Hematopoietic multipotent progenitor cell (in vitro differentiated cells): Measurements from ENCODE around the gene POLE2. TPM values are rescaled to one million over a fixed set of nuclear protein-coding genes. Genes with fewer than 3 reads are reported as not detected.
"Not testable (repeated sequence)": the region's sequence is repeated elsewhere in the genome, so short reads cannot be mapped to it uniquely, and the experiment has no call there.

Experiments used
- DNase-seq, 3 donors: peaks; one replicate each; pipeline ENCODE4 v3.0.0-alpha.2; 2011 to 2015; ENCODE audit warnings: low read depth in 2 of 3, low spot score in 2 of 3
- total RNA-seq: library from RNA; depleted of rRNA; stranded (reverse); fragments of >200 nt; gene quantifications from one replicate; pipeline ENCODE4 v1.2.3, GENCODE V29; 2012

Gene POLE2
- total RNA-seq = 11.3 TPM

- peak; percentile 40 to 78 (median 76) for DNase-seq
Measured at GRCh38 chr14:49687942-49688700, at the start of gene POLE2. Gene POLE2 (minus strand): TSS chr14:49688214. CDS start chr14:49688203, 11 bp downstream.

GRCh38 chr14:49735669-49736068 is 47.7 kb upstream of the POLE2 start:
- DNase-seq = not testable (repeated sequence)

GRCh38 chr14:49733836-49734235 is 45.8 kb upstream of the POLE2 start:
- peak in 1 of 3 donors; percentile 55 for DNase-seq

GRCh38 chr14:49732896-49733295 is 44.9 kb upstream of the POLE2 start:
- no peak for DNase-seq

- no peak for DNase-seq
Measured at GRCh38 chr14:49727171-49727570, 39.2 kb upstream of the POLE2 start.

- DNase-seq = not testable (repeated sequence)
Measured at GRCh38 chr14:49721733-49722435, 33.9 kb upstream of the POLE2 start.

GRCh38 chr14:49720744-49721143 is 32.7 kb upstream of the POLE2 start:
- DNase-seq = no peak

GRCh38 chr14:49710993-49711392 is 23.0 kb upstream of the POLE2 start:
- DNase-seq = not testable (repeated sequence)

- DNase-seq = not testable (repeated sequence)
Measured at GRCh38 chr14:49704471-49704870, 16.5 kb upstream of the POLE2 start.

- peak in 2 of 3 donors; percentile 60 to 79 for DNase-seq
Measured at GRCh38 chr14:49703965-49704364, 16.0 kb upstream of the POLE2 start.

- DNase-seq = no peak
Measured at GRCh38 chr14:49702725-49703124, 14.7 kb upstream of the POLE2 start.

GRCh38 chr14:49693735-49694124 is 5.7 kb upstream of the POLE2 start:
- not testable (repeated sequence) for DNase-seq

- peak; percentile 59 to 87 (median 78) for DNase-seq
Measured at GRCh38 chr14:49692811-49693734, 5.1 kb upstream of the POLE2 start, which contains the start of gene KLHDC1. Gene KLHDC1 (plus strand): TSS chr14:49693120. CDS start chr14:49693195, 75 bp downstream.

- no peak for DNase-seq
Measured at GRCh38 chr14:49692193-49692757, 4.3 kb upstream of the POLE2 start.

- DNase-seq = no peak
Measured at GRCh38 chr14:49691031-49691430, 3.0 kb upstream of the POLE2 start.

- no peak for DNase-seq
Measured at GRCh38 chr14:49688701-49689030, 652 bp upstream of the POLE2 start.

- DNase-seq = no peak
Measured at GRCh38 chr14:49686425-49686824, 1.6 kb downstream of the POLE2 start.

GRCh38 chr14:49679271-49679670 is 8.7 kb downstream of the POLE2 start:
- DNase-seq = no peak

GRCh38 chr14:49677643-49678042 is 10.4 kb downstream of the POLE2 start:
- DNase-seq = no peak

GRCh38 chr14:49673586-49673985 is 14.4 kb downstream of the POLE2 start:
- no peak for DNase-seq

GRCh38 chr14:49670475-49670874 is 17.5 kb downstream of the POLE2 start:
- DNase-seq = no peak
